A549 (cell line): ENCODE measurements around the gene ZNF319. TPM values are rescaled to one million over a fixed set of nuclear protein-coding genes. Genes with fewer than 3 reads are reported as not detected.

Experiments used
- ATAC-seq, 2 experiments: fragments of 200-7000 bp in 1 of 2; fragments of >200 bp in 1 of 2; cut with Nextera tagmentation in 1 of 2; cut with Tn5 transposase in 1 of 2; 3 replicates each; pipeline versions ENCODE4 v1.8.0 to v1.9.1; 2018 to 2020; ENCODE audit warnings: mild to moderate bottlenecking in 1 of 2, moderate library complexity in 1 of 2
- CTCF ChIA-PET: fragments of 300-600 bp; sonication (Branson Sonifier 250); formaldehyde crosslinking; extraction: SDS; loops from one replicate; lab custom pipeline; 2021; ENCODE audit warnings: antibody characterized with exemption, inconsistent platforms; lab: Yijun Ruan, JAX
- POLR2A ChIA-PET: fragments of 350-600 bp; formaldehyde crosslinking; extraction: SDS; loops from one replicate; lab custom pipeline; 2021; ENCODE audit warnings: antibody characterized with exemption, inconsistent platforms; lab: Yijun Ruan, JAX
- DNase-seq, 2 experiments: peaks; one replicate each; pipeline versions ENCODE4 v3.0.0 to v3.0.0-alpha.2; 2011 to 2016; ENCODE audit warnings: low read depth in 1 of 2, low spot score in 1 of 2
- FAIRE-seq: peaks from 2 replicates; lab custom pipeline; 2011; peaks lifted over from hg19 to GRCh38; lab: Jason Lieb, UNC
- H3K27ac ChIP-seq, 2 experiments: fragments of >200 bp; sonication (Bioruptor Twin); formaldehyde crosslinking; 3 replicates each; pipeline ENCODE4 v1.5.1; 2016 to 2017
- H3K4me1 ChIP-seq: fragments of >200 bp; sonication (Bioruptor Twin); formaldehyde crosslinking; 3 replicates; pipeline ENCODE4 v1.6.1; 2016
- H3K4me2 ChIP-seq: fragments of >200 bp; sonication (Bioruptor Twin); formaldehyde crosslinking; 3 replicates; pipeline ENCODE4 v1.6.1; 2016
- H3K4me3 ChIP-seq: fragments of >200 bp; sonication (Bioruptor Twin); formaldehyde crosslinking; 3 replicates; pipeline ENCODE4 v1.5.1; 2016
- H3K9me3 ChIP-seq: fragments of >200 bp; sonication (Bioruptor Twin); formaldehyde crosslinking; 3 replicates; pipeline ENCODE4 v1.6.1; 2016
- BHLHE40 ChIP-seq: IDR thresholded peaks from 2 replicates; pipeline ENCODE4 v1.6.1; 2012; ENCODE audit warnings: low read depth, low read length, inconsistent platforms
- CEBPB ChIP-seq, 2 experiments: fragments of >200 bp in 1 of 2; sonication (Bioruptor Twin) in 1 of 2; formaldehyde crosslinking in 1 of 2; IDR thresholded peaks; 2 replicates each; pipeline ENCODE4 v1.6.1; 2012 to 2016
- CHD2 ChIP-seq: fragments of 150-350 bp; IDR thresholded peaks from 2 replicates; pipeline ENCODE4 v1.6.1; 2014; ENCODE audit warnings: low read length; ENCODE audit not compliant: partially characterized antibody
- FOSB ChIP-seq: fragments of 250-450 bp; sonication (Bioruptor Pico); IDR thresholded peaks from 2 replicates; pipeline ENCODE4 v1.5.0; 2020; ENCODE audit warnings: mild to moderate bottlenecking, moderate library complexity
- GATA3 ChIP-seq: IDR thresholded peaks from 2 replicates; pipeline ENCODE4 v1.6.1; 2012; ENCODE audit warnings: borderline replicate concordance
- HOXB5 ChIP-seq: fragments of 250-450 bp; sonication (Bioruptor Pico); IDR thresholded peaks from 2 replicates; pipeline ENCODE4 v1.5.0; 2020; ENCODE audit warnings: mild to moderate bottlenecking, moderate library complexity
- NFE2L2 ChIP-seq: fragments of 150-350 bp; conservative IDR thresholded peaks from 2 replicates; pipeline ENCODE4 v1.6.1; 2014; ENCODE audit warnings: low read length
- NPAS2 ChIP-seq: fragments of 250-450 bp; sonication (Bioruptor Pico); IDR thresholded peaks from 2 replicates; pipeline ENCODE4 v1.8.0; 2022; ENCODE audit warnings: mild to moderate bottlenecking, moderate library complexity, borderline replicate concordance
- RARB ChIP-seq: fragments of 250-450 bp; sonication (Bioruptor Pico); IDR thresholded peaks from 2 replicates; pipeline ENCODE4 v1.8.0; 2021; ENCODE audit warnings: mild to moderate bottlenecking, moderate library complexity
- RFX5 ChIP-seq: fragments of 450-650 bp; IDR thresholded peaks from 2 replicates; pipeline ENCODE4 v1.7.1; 2014; ENCODE audit warnings: antibody characterized with exemption, mild to moderate bottlenecking, moderate library complexity
- WGBS: methylation state at CpG from one replicate; pipeline ENCODE4 v1.1.6; 2017; ENCODE audit errors: missing lambda C conversion rate; 5-methylcytosine and 5-hydroxymethylcytosine counted together
- polyA plus RNA-seq, 4 experiments: library from polyadenylated mRNA; depleted of rRNA in 3 of 4; stranded (reverse); fragments of >200 nt; fragmentation: RNase III in 1 of 4; extraction: RNeasy Plus Mini Kit Qiagen cat#74134 plus additional on column Dnase treatment in 1 of 4; gene quantifications; 2 replicates in 3 of 4; 3 replicates in 1 of 4; pipeline ENCODE4 v1.2.3, GENCODE V29; 2011 to 2017
- TF ChIP-seq, protein P1 (sequence below): fragments of 200-600 bp; sonication (generic); IDR thresholded peaks from 2 replicates; pipeline ENCODE4 v1.6.1; 2016; ENCODE audit warnings: antibody characterized with exemption, mild to moderate bottlenecking, moderate library complexity

Gene ZNF319
- polyA plus RNA-seq, 2 of the 4 experiments (the other 2 are of a cell fraction), result 10.8 to 11.3 TPM

- TF ChIP-seq BHLHE40 (no peak), RARB (no peak)
- no peak for FAIRE-seq
- Histone ChIP-seq H3K9me3 (no peaks in the 10 kb centered on the region), H3K4me2 (no peak overlapping the region), H3K4me3 (no peak overlapping the region), H3K27ac (no peak overlapping the region), H3K4me1 (no peaks in the 10 kb centered on the region)
- DNase-seq, result no peak
- ChIA-PET POLR2A (interaction anchor here (0.6 kb wide), 1 partner anchor 160 kb away, joined by 4 read pairs; no protein-coding TSS in a partner anchor), CTCF (interaction anchor here (1.2 to 1.4 kb wide), 2 partner anchors 30 to 73 kb away, joined by 4 read pairs; no protein-coding TSS in a partner anchor)
- 85% methylated on average over 12 of the region's 13 CpGs for WGBS
- ATAC-seq, result no peak
Observed at GRCh38 chr16:58048494-58049231, 48.2 kb upstream of the ZNF319 start.

- CTCF ChIA-PET, result interaction anchor here (0.6 to 1.4 kb wide), 3 partner anchors 18 to 506 kb away, joined by 3 to 4 read pairs (median 3); no protein-coding TSS in a partner anchor
- Histone ChIP-seq H3K4me3 (no peak overlapping the region), H3K9me3 (no peaks in the 10 kb centered on the region), H3K4me2 (no peak overlapping the region), H3K27ac (no peak overlapping the region), H3K4me1 (no peaks in the 10 kb centered on the region)
- DNase-seq, result no peak
- no peak for ATAC-seq
- TF ChIP-seq NPAS2 (CRISPR knock-in tag) (no peak), NFE2L2 (no peak)
- TF ChIP-seq, protein P1, sequence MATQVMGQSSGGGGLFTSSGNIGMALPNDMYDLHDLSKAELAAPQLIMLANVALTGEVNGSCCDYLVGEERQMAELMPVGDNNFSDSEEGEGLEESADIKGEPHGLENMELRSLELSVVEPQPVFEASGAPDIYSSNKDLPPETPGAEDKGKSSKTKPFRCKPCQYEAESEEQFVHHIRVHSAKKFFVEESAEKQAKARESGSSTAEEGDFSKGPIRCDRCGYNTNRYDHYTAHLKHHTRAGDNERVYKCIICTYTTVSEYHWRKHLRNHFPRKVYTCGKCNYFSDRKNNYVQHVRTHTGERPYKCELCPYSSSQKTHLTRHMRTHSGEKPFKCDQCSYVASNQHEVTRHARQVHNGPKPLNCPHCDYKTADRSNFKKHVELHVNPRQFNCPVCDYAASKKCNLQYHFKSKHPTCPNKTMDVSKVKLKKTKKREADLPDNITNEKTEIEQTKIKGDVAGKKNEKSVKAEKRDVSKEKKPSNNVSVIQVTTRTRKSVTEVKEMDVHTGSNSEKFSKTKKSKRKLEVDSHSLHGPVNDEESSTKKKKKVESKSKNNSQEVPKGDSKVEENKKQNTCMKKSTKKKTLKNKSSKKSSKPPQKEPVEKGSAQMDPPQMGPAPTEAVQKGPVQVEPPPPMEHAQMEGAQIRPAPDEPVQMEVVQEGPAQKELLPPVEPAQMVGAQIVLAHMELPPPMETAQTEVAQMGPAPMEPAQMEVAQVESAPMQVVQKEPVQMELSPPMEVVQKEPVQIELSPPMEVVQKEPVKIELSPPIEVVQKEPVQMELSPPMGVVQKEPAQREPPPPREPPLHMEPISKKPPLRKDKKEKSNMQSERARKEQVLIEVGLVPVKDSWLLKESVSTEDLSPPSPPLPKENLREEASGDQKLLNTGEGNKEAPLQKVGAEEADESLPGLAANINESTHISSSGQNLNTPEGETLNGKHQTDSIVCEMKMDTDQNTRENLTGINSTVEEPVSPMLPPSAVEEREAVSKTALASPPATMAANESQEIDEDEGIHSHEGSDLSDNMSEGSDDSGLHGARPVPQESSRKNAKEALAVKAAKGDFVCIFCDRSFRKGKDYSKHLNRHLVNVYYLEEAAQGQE, result no peak
- POLR2A ChIA-PET, result no interaction called here
- 74% methylated on average over 15 of the region's 19 CpGs for WGBS
- no peak for FAIRE-seq
Observed at GRCh38 chr16:58047557-58048348, 47.3 kb upstream of the ZNF319 start.

- no peak for TF ChIP-seq RFX5
- no peak for TF ChIP-seq NFE2L2
- TF ChIP-seq CEBPB (IDR thresholded peaks at IDR 0.05), result no peak
- TF ChIP-seq CHD2, result no peak
- no peak for TF ChIP-seq HOXB5
- TF ChIP-seq NPAS2 (CRISPR knock-in tag), result no peak
- no peak for TF ChIP-seq GATA3
- TF ChIP-seq, protein P1, result no peak
- TF ChIP-seq FOSB (CRISPR knock-in tag), result no peak
- Histone ChIP-seq H3K4me3 (no peak overlapping the region), H3K27ac (no peak overlapping the region), H3K9me3 (no peaks in the 10 kb centered on the region), H3K4me2 (no peak overlapping the region), H3K4me1 (no peaks in the 10 kb centered on the region)
- FAIRE-seq (no peak), DNase-seq (no peak), ATAC-seq (no peak)
- CTCF ChIA-PET, result interaction anchor here (0.9 kb wide), 1 partner anchor 14 kb away, joined by 3 read pairs; no protein-coding TSS in a partner anchor
- POLR2A ChIA-PET, result no interaction called here
- 74% methylated on average over 5 of the region's 6 CpGs for WGBS
Observed at GRCh38 chr16:58046936-58047335, 46.5 kb upstream of the ZNF319 start.
